Hepatocyte (in vitro differentiated cells): ENCODE data around the gene TTLL3. TPM values are rescaled to one million over a fixed set of nuclear protein-coding genes. Genes with fewer than 3 reads are reported as not detected.
"Not testable (repeated sequence)": the region's sequence is repeated elsewhere in the genome, so short reads cannot be mapped to it uniquely, and the experiment has no call there.

Experiments
- DNase-seq: peaks from one replicate; pipeline ENCODE4 v3.0.0-alpha.2; 2016; ENCODE audit warnings: low spot score
- H2AFZ ChIP-seq: fragments of 200-600 bp; sonication (generic); 2 replicates; pipeline ENCODE4 v1.6.0; 2016; ENCODE audit warnings: antibody characterized with exemption, mild to moderate bottlenecking
- H3K27ac ChIP-seq: fragments of 200-600 bp; sonication (generic); 2 replicates; pipeline ENCODE4 v1.5.1; 2016; ENCODE audit warnings: mild to moderate bottlenecking
- H3K27me3 ChIP-seq: fragments of 200-600 bp; sonication (generic); 2 replicates; pipeline ENCODE4 v1.6.1; 2016
- H3K36me3 ChIP-seq: fragments of 200-600 bp; sonication (generic); replicated peaks from 2 replicates; pipeline ENCODE4 v1.5.1; 2016; ENCODE audit warnings: low read depth; ENCODE audit not compliant: insufficient read depth
- H3K4me1 ChIP-seq: fragments of 200-600 bp; sonication (generic); 2 replicates; pipeline ENCODE4 v1.5.1; 2016; ENCODE audit warnings: mild to moderate bottlenecking, moderate library complexity; ENCODE audit not compliant: insufficient read depth
- H3K4me2 ChIP-seq: fragments of 200-600 bp; sonication (generic); 2 replicates; pipeline ENCODE4 v1.6.0; 2016
- H3K4me3 ChIP-seq: fragments of 200-600 bp; sonication (generic); 2 replicates; pipeline ENCODE4 v1.5.1; 2016; ENCODE audit warnings: mild to moderate bottlenecking
- H3K79me2 ChIP-seq: fragments of 200-600 bp; sonication (generic); 2 replicates; pipeline ENCODE4 v1.6.0; 2017; ENCODE audit warnings: mild to moderate bottlenecking
- H3K9me2 ChIP-seq: fragments of 200-600 bp; sonication (generic); replicated peaks from 2 replicates; pipeline ENCODE4 v1.6.0; 2017; ENCODE audit warnings: mild to moderate bottlenecking; ENCODE audit not compliant: insufficient read depth
- H3K9me3 ChIP-seq: fragments of 200-600 bp; sonication (generic); 2 replicates; pipeline ENCODE4 v1.5.1; 2016; ENCODE audit warnings: low read depth, mild to moderate bottlenecking
- H4K20me1 ChIP-seq: fragments of 200-600 bp; sonication (generic); 2 replicates; pipeline ENCODE4 v1.6.0; 2016; ENCODE audit warnings: mild to moderate bottlenecking; ENCODE audit not compliant: insufficient read depth, poor library complexity, severe bottlenecking
- EZH2 ChIP-seq: fragments of 200-600 bp; sonication (generic); IDR thresholded peaks from 2 replicates; pipeline ENCODE4 v1.6.1; 2016; ENCODE audit warnings: antibody characterized with exemption, mild to moderate bottlenecking, borderline replicate concordance
- EZH2phosphoT487 ChIP-seq: fragments of 200-600 bp; sonication (generic); IDR thresholded peaks from one replicate; pipeline ENCODE4 v1.6.1; 2018; ENCODE audit warnings: antibody characterized with exemption, mild to moderate bottlenecking, low read depth, moderate library complexity; ENCODE audit not compliant: unreplicated experiment, severe bottlenecking
- WGBS: methylation state at CpG from one replicate; pipeline ENCODE4 v1.1.6; 2016; ENCODE audit warnings: low lambda C conversion rate; ENCODE audit errors: missing lambda C conversion rate; 5-methylcytosine and 5-hydroxymethylcytosine counted together
- polyA plus RNA-seq: library from polyadenylated mRNA; unstranded; fragments of >200 nt; fragmentation: Nextera tagmentation; extraction: Ambion mirVana; gene quantifications from 2 replicates; pipeline ENCODE4 v1.2.1, GENCODE V29; 2016
- total RNA-seq: library from RNA; depleted of rRNA; stranded (reverse); fragments of >200 nt; gene quantifications from 2 replicates; pipeline ENCODE4 v1.2.3, GENCODE V29; 2014
- TF ChIP-seq, protein P1 (sequence below): fragments of 200-600 bp; sonication (generic); IDR thresholded peaks from 2 replicates; pipeline ENCODE4 v1.5.1; 2016; ENCODE audit warnings: antibody characterized with exemption, mild to moderate bottlenecking; ENCODE audit not compliant: poor library complexity

The TTLL3 gene
- total and polyA plus RNA-seq, 2 experiments from 2014 or later: 21.5 to 27.4 TPM

DNA sequence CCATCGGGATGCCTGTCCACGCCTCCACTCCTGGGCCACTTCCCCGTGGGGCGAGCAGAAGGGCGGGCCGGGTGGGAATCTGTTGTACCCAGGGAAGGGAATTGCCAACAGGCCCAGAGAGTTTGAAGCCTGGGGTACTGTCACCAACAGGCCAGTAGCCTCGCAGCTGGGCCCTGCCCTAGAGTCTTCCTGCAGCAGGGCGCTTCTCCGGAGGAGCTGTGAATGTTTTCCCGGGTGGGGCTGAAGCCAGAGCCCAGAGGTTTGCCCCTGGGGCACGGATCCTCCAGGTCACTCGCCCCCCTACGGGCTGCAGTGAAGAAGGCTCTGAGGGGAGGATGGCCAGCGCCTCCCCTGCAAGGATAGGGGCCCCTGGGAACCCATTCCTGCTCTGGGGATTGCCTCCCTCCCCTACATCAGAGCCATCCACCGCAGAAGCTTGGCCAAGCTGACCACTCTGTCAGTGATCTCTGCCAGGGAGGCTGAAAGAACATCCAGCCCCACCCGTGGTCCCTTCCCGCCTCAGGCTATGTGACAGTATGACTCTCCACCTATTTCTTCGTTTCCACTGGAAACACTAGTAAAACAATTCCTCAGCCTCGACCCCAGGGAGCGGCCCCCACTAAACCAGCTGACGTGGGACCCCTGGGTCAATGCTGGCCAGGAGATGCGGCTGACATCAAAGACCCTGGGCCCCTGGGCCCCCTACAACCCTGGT lies 53.2 kb downstream of the TTLL3 start:
- Histone ChIP-seq H3K27me3 (no peaks in the 10 kb centered on the region), H3K9me3 (no peaks in the 10 kb centered on the region), H3K9me2 (no peaks in the 10 kb centered on the region), H3K79me2 (no peaks in the 10 kb centered on the region), H2AFZ (peak overlapping the region; percentile 71), H4K20me1 (no peaks in the 10 kb centered on the region), H3K4me1 (peaks cover 17% of the 10 kb centered on the region), H3K36me3 (no peaks in the 10 kb centered on the region), H3K4me2 (peak overlapping the region; percentile 84), H3K27ac (peak overlapping the region; percentile 75), H3K4me3 (no peak overlapping the region)
- TF ChIP-seq, protein P1, sequence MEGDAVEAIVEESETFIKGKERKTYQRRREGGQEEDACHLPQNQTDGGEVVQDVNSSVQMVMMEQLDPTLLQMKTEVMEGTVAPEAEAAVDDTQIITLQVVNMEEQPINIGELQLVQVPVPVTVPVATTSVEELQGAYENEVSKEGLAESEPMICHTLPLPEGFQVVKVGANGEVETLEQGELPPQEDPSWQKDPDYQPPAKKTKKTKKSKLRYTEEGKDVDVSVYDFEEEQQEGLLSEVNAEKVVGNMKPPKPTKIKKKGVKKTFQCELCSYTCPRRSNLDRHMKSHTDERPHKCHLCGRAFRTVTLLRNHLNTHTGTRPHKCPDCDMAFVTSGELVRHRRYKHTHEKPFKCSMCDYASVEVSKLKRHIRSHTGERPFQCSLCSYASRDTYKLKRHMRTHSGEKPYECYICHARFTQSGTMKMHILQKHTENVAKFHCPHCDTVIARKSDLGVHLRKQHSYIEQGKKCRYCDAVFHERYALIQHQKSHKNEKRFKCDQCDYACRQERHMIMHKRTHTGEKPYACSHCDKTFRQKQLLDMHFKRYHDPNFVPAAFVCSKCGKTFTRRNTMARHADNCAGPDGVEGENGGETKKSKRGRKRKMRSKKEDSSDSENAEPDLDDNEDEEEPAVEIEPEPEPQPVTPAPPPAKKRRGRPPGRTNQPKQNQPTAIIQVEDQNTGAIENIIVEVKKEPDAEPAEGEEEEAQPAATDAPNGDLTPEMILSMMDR: no peak
- TF ChIP-seq EZH2 (no peak), EZH2phosphoT487 (no peak)
- 76% methylated on average over 18 of the region's 22 CpGs for WGBS
- no peak for DNase-seq

DNA sequence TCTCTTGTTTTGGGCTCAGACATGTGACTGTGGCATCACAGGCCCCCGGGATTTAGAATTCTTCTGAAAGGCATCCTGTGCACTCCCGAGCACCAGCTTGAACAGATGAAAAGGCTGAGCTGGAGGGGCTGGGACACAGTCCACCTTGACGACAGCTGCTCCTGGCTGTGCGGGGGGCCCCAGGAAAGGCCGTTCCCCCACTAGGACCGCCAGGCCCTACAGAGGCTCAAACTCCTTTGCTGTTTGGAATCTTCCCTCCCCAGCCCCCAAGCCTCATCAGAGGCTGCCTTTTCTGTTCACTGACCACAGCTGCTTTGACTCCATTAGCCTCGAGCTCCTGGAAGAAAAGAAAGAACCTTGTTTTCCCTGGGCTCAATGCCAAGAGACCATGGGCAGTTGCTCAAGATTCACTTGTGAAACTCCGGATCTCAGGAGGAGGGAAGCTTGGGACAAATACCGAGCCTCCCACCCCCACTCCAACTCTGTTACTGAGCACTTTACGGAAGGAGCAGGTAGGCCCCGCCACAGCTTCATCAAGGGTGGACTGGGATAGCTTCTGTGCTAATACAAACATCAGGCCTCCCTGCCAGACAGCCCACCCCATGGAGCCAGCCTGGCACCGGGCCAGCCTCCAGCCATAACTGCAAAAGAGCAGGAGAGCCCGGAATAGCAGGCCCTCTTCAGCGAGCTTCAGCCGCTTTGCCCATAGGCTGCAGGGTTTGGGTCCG lies 54.3 kb downstream of the TTLL3 start:
- Histone ChIP-seq H4K20me1 (no peaks in the 10 kb centered on the region), H3K36me3 (no peaks in the 10 kb centered on the region), H3K27me3 (no peaks in the 10 kb centered on the region), H3K4me1 (peaks cover 17% of the 10 kb centered on the region), H2AFZ (peak overlapping the region; percentile 1), H3K9me2 (no peaks in the 10 kb centered on the region), H3K27ac (peak overlapping the region; percentile 75), H3K9me3 (no peaks in the 10 kb centered on the region), H3K4me3 (no peak overlapping the region), H3K4me2 (peak overlapping the region; percentile 11), H3K79me2 (no peaks in the 10 kb centered on the region)
- TF ChIP-seq EZH2: no peak
- TF ChIP-seq EZH2phosphoT487: no peak
- TF ChIP-seq, protein P1: no peak
- 55% methylated on average over 16 of the region's 16 CpGs for WGBS
- DNase-seq: peak; percentile 74

GRCh38 chr3:9865125-9865637 lies 55.1 kb downstream of the TTLL3 start:
- H3K4me2 ChIP-seq: peak overlapping the region; percentile 11
- not testable (repeated sequence) for H2AFZ ChIP-seq

GRCh38 chr3:9866639-9867038 lies 56.6 kb downstream of the TTLL3 start:
- H3K79me2 ChIP-seq: no peaks in the 10 kb centered on the region
- H3K36me3 ChIP-seq: no peaks in the 10 kb centered on the region
- H3K27ac ChIP-seq: no peak overlapping the region
- no peaks in the 10 kb centered on the region for H3K27me3 ChIP-seq
- TF ChIP-seq EZH2phosphoT487 (no peak), EZH2 (no peak)
- TF ChIP-seq, protein P1: no peak
- no peak overlapping the region for H3K4me2 ChIP-seq
- no peaks in the 10 kb centered on the region for H3K9me3 ChIP-seq
- peaks cover 17% of the 10 kb centered on the region for H3K4me1 ChIP-seq
- no peaks in the 10 kb centered on the region for H3K9me2 ChIP-seq
- no peak overlapping the region for H2AFZ ChIP-seq
- no peaks in the 10 kb centered on the region for H4K20me1 ChIP-seq
- WGBS: 95% methylated on average over 8 of the region's 8 CpGs
- H3K4me3 ChIP-seq: no peak overlapping the region
- DNase-seq: no peak

More at GRCh38 chr3:9865125-9865637, 55.1 kb downstream of the TTLL3 start:
- Histone ChIP-seq H3K27ac (peak overlapping the region; percentile 75), H3K4me1 (peaks cover 17% of the 10 kb centered on the region)
- H3K9me2 ChIP-seq, H3K9me3 ChIP-seq, H4K20me1 ChIP-seq, H3K4me3 ChIP-seq, H3K36me3 ChIP-seq, H3K27me3 ChIP-seq, H3K79me2 ChIP-seq, DNase-seq: not testable (repeated sequence)
- 92% methylated on average over 10 of the region's 10 CpGs for WGBS
